Osteoblast (primary cell): ENCODE results near the gene EXOC7. TPM values are rescaled to one million over a fixed set of nuclear protein-coding genes. Genes with fewer than 3 reads are reported as not detected.

Experiments used
- DNase-seq: peaks from one replicate; pipeline ENCODE4 v3.0.0; 2011; ENCODE audit warnings: low spot score, mixed read lengths; ENCODE audit not compliant: insufficient read length; ENCODE audit errors: missing footprints
- H2AFZ ChIP-seq: 2 replicates; pipeline ENCODE4 v1.6.0; 2011; ENCODE audit warnings: mild to moderate bottlenecking, low read length
- H3K27ac ChIP-seq: 2 replicates; pipeline ENCODE4 v1.5.1; 2011; ENCODE audit warnings: mild to moderate bottlenecking, low read depth, low read length, moderate library complexity
- H3K27me3 ChIP-seq: 2 replicates; pipeline ENCODE4 v1.6.0; 2012; ENCODE audit warnings: mild to moderate bottlenecking, control low read depth, inconsistent platforms, low read length, moderate library complexity; ENCODE audit not compliant: insufficient read depth
- H3K36me3 ChIP-seq: 2 replicates; pipeline ENCODE4 v1.5.1; 2011; ENCODE audit warnings: mild to moderate bottlenecking, low read length, control low read depth, moderate library complexity; ENCODE audit not compliant: insufficient read depth
- H3K4me1 ChIP-seq: 2 replicates; pipeline ENCODE4 v1.5.1; 2011; ENCODE audit warnings: mild to moderate bottlenecking, low read length, control low read depth, moderate library complexity; ENCODE audit not compliant: insufficient read depth
- H3K4me2 ChIP-seq: 2 replicates; pipeline ENCODE4 v1.6.0; 2011; ENCODE audit warnings: mild to moderate bottlenecking, low read length; ENCODE audit not compliant: insufficient read depth
- H3K4me3 ChIP-seq: fragments of 200-600 bp; sonication (generic); 3 replicates; pipeline ENCODE4 v1.5.1; 2012; ENCODE audit warnings: mild to moderate bottlenecking, low read length, inconsistent platforms; ENCODE audit not compliant: insufficient read depth
- H3K79me2 ChIP-seq: 2 replicates; pipeline ENCODE4 v1.6.0; 2012; ENCODE audit warnings: mild to moderate bottlenecking, low read length, control low read depth, inconsistent platforms; ENCODE audit not compliant: insufficient read depth
- H3K9me3 ChIP-seq: 2 replicates; pipeline ENCODE4 v1.5.1; 2011; ENCODE audit warnings: low read depth, low read length, control low read depth
- H4K20me1 ChIP-seq: 2 replicates; pipeline ENCODE4 v1.6.0; 2012; ENCODE audit warnings: mild to moderate bottlenecking, low read length, control low read depth; ENCODE audit not compliant: insufficient read depth
- CTCF ChIP-seq: IDR thresholded peaks from 2 replicates; pipeline ENCODE4 v1.5.1; 2011; ENCODE audit warnings: mild to moderate bottlenecking, low read depth, low read length, moderate library complexity; ENCODE audit errors: extremely low read depth
- total RNA-seq: library from RNA; depleted of rRNA; stranded (reverse); fragments of >200 nt; gene quantifications from 2 replicates; pipeline ENCODE4 v1.2.3, GENCODE V29; 2012

EXOC7 gene
- total RNA-seq, 1 donor = 102 TPM

GRCh38 chr17:76085731-76086366 is 17.7 kb downstream of the EXOC7 start:
- H4K20me1 ChIP-seq = peaks cover 7% of the 10 kb centered on the region
- H3K4me1 ChIP-seq = no peaks in the 10 kb centered on the region
- H3K9me3 ChIP-seq = no peaks in the 10 kb centered on the region
- no peak overlapping the region for H3K4me2 ChIP-seq
- peaks cover 54% of the 10 kb centered on the region for H3K36me3 ChIP-seq
- H3K27me3 ChIP-seq = no peaks in the 10 kb centered on the region
- no peak overlapping the region for H3K4me3 ChIP-seq
- no peaks in the 10 kb centered on the region for H3K79me2 ChIP-seq
- peak; percentile 72 for DNase-seq
- H3K27ac ChIP-seq = no peak overlapping the region
- H2AFZ ChIP-seq = no peak overlapping the region
- TF ChIP-seq CTCF = no peak

- peak; percentile 84 for DNase-seq
- peaks cover 5% of the 10 kb centered on the region for H4K20me1 ChIP-seq
- no peaks in the 10 kb centered on the region for H3K27me3 ChIP-seq
- no peak for TF ChIP-seq CTCF
- no peak overlapping the region for H3K4me2 ChIP-seq
- H2AFZ ChIP-seq = no peak overlapping the region
- H3K9me3 ChIP-seq = no peaks in the 10 kb centered on the region
- H3K27ac ChIP-seq = no peak overlapping the region
- no peaks in the 10 kb centered on the region for H3K79me2 ChIP-seq
- no peaks in the 10 kb centered on the region for H3K4me1 ChIP-seq
- peaks cover 54% of the 10 kb centered on the region for H3K36me3 ChIP-seq
- H3K4me3 ChIP-seq = no peak overlapping the region
Observed at GRCh38 chr17:76085066-76085730, 18.4 kb downstream of the EXOC7 start.

- DNase-seq = peak; percentile 41
- Histone ChIP-seq H3K79me2 (no peaks in the 10 kb centered on the region), H3K4me2 (no peak overlapping the region), H3K36me3 (peaks cover 47% of the 10 kb centered on the region), H3K4me1 (no peaks in the 10 kb centered on the region), H3K4me3 (no peak overlapping the region), H2AFZ (no peak overlapping the region), H3K27me3 (peaks cover 13% of the 10 kb centered on the region), H3K27ac (no peak overlapping the region), H4K20me1 (peaks cover 7% of the 10 kb centered on the region), H3K9me3 (no peaks in the 10 kb centered on the region)
- no peak for TF ChIP-seq CTCF
Observed at GRCh38 chr17:76083536-76084182, 19.9 kb downstream of the EXOC7 start.
